HFFc6 (cell line): Measurements from ENCODE around the gene IQCH. TPM values are rescaled to one million over a fixed set of nuclear protein-coding genes. Genes with fewer than 3 reads are reported as not detected.

Source experiments
- DNase-seq: peaks from one replicate; pipeline ENCODE4 v3.0.0-alpha.2; 2018
- H3K27ac Mint-ChIP-seq: 2 replicates; pipeline ENCODE4 v1.8.0; 2020; ENCODE audit warnings: mild to moderate bottlenecking, mixed read lengths
- H3K27me3 Mint-ChIP-seq: 2 replicates; pipeline ENCODE4 v1.8.0; 2021; ENCODE audit warnings: mild to moderate bottlenecking, moderate library complexity, mixed read lengths; ENCODE audit not compliant: insufficient read depth
- H3K36me3 Mint-ChIP-seq: 2 replicates; pipeline ENCODE4 v1.8.0; 2021; ENCODE audit warnings: low read depth, mixed read lengths
- H3K4me1 Mint-ChIP-seq: 2 replicates; pipeline ENCODE4 v1.8.0; 2020; ENCODE audit warnings: low read depth, mixed read lengths
- H3K4me3 Mint-ChIP-seq: 2 replicates; pipeline ENCODE4 v1.8.0; 2020; ENCODE audit warnings: mild to moderate bottlenecking, moderate library complexity, mixed read lengths
- H3K9me3 Mint-ChIP-seq: 2 replicates; pipeline ENCODE4 v1.8.0; 2020; ENCODE audit warnings: mild to moderate bottlenecking, mixed read lengths
- CTCF ChIP-seq: fragments of 200-600 bp; sonication (generic); IDR thresholded peaks from 2 replicates; pipeline ENCODE4 v1.5.0; 2021; ENCODE audit warnings: antibody characterized with exemption, mild to moderate bottlenecking
- total RNA-seq, 6 experiments: library from RNA; stranded (reverse); fragmentation: NEBNext Ultra II Directional; extraction: Animal tissue kit (Norgen Biotek cat#: 25700); gene quantifications; 2 replicates in 1 of 6; 3 replicates in 5 of 6; pipeline ENCODE4 v1.2.3, GENCODE V29; 2021

The IQCH gene
- total RNA-seq, 6 experiments from 2014 or later = 1.1 to 2.2 (median 1.5) TPM

GRCh38 chr15:67227431-67227830 is 27.2 kb upstream of the IQCH start:
- no peak overlapping the region for H3K27ac Mint-ChIP-seq
- no peak for DNase-seq
- peaks cover 46% of the 10 kb centered on the region for H3K36me3 Mint-ChIP-seq
- H3K4me1 Mint-ChIP-seq = peaks cover 40% of the 10 kb centered on the region
- H3K9me3 Mint-ChIP-seq = no peaks in the 10 kb centered on the region
- no peak for TF ChIP-seq CTCF
- H3K4me3 Mint-ChIP-seq = no peak overlapping the region
- no peaks in the 10 kb centered on the region for H3K27me3 Mint-ChIP-seq

GRCh38 chr15:67227846-67228245 is 26.7 kb upstream of the IQCH start:
- H3K27ac Mint-ChIP-seq = no peak overlapping the region
- DNase-seq = no peak
- no peaks in the 10 kb centered on the region for H3K27me3 Mint-ChIP-seq

GRCh38 chr15:67228286-67228685 is 26.3 kb upstream of the IQCH start:
- H3K36me3 Mint-ChIP-seq = peaks cover 54% of the 10 kb centered on the region
- no peak for DNase-seq

More at GRCh38 chr15:67227846-67228245, 26.7 kb upstream of the IQCH start:
- no peak for TF ChIP-seq CTCF
- Mint-ChIP-seq H3K36me3 (peaks cover 50% of the 10 kb centered on the region), H3K9me3 (no peaks in the 10 kb centered on the region), H3K4me1 (peaks cover 40% of the 10 kb centered on the region), H3K4me3 (no peak overlapping the region)

GRCh38 chr15:67230504-67230903 is 24.1 kb upstream of the IQCH start:
- DNase-seq = no peak
- Mint-ChIP-seq H3K4me1 (peaks cover 31% of the 10 kb centered on the region), H3K9me3 (no peaks in the 10 kb centered on the region), H3K27me3 (no peaks in the 10 kb centered on the region), H3K27ac (peak overlapping the region; percentile 3; the same call in 1 of the 2 replicates), H3K4me3 (no peak overlapping the region), H3K36me3 (peaks cover 64% of the 10 kb centered on the region)
- no peak for TF ChIP-seq CTCF

More at GRCh38 chr15:67228286-67228685, 26.3 kb upstream of the IQCH start:
- H3K9me3 Mint-ChIP-seq = no peaks in the 10 kb centered on the region
- H3K4me1 Mint-ChIP-seq = peaks cover 40% of the 10 kb centered on the region
- no peak for TF ChIP-seq CTCF
- H3K4me3 Mint-ChIP-seq = no peak overlapping the region
- no peaks in the 10 kb centered on the region for H3K27me3 Mint-ChIP-seq
- H3K27ac Mint-ChIP-seq = no peak overlapping the region

GRCh38 chr15:67232591-67232990 is 22.0 kb upstream of the IQCH start:
- no peaks in the 10 kb centered on the region for H3K9me3 Mint-ChIP-seq
- TF ChIP-seq CTCF = no peak
- peaks cover 61% of the 10 kb centered on the region for H3K36me3 Mint-ChIP-seq
- no peak overlapping the region; the same call in 1 of the 2 replicates for H3K27ac Mint-ChIP-seq
- H3K4me3 Mint-ChIP-seq = no peak overlapping the region
- peaks cover 18% of the 10 kb centered on the region for H3K4me1 Mint-ChIP-seq
- DNase-seq = no peak
- H3K27me3 Mint-ChIP-seq = no peaks in the 10 kb centered on the region
